Ectodermal cell (in vitro differentiated cells): ENCODE results near the gene ALOX15B. TPM values are rescaled to one million over a fixed set of nuclear protein-coding genes. Genes with fewer than 3 reads are reported as not detected.

Experiments used
- H3K27ac ChIP-seq: 2 replicates; pipeline ENCODE4 v1.7.0; 2013; ENCODE audit warnings: mild to moderate bottlenecking, low read depth, low read length; ENCODE audit not compliant: insufficient read depth, poor library complexity, severe bottlenecking
- H3K27me3 ChIP-seq: 2 replicates; pipeline ENCODE4 v1.7.0; 2013; ENCODE audit warnings: mild to moderate bottlenecking, low read length; ENCODE audit not compliant: insufficient read depth, control insufficient read depth, poor library complexity, severe bottlenecking
- H3K36me3 ChIP-seq: one replicate; pipeline ENCODE4 v1.7.0; 2013; ENCODE audit warnings: low read length; ENCODE audit not compliant: control insufficient read depth, insufficient read depth
- H3K4me1 ChIP-seq: one replicate; pipeline ENCODE4 v1.7.0; 2013; ENCODE audit warnings: low read length; ENCODE audit not compliant: control insufficient read depth, insufficient read depth
- H3K4me3 ChIP-seq: 2 replicates; pipeline ENCODE4 v1.7.0; 2013; ENCODE audit warnings: low read depth, low read length, control low read depth; ENCODE audit not compliant: insufficient read depth
- H3K9me3 ChIP-seq: 2 replicates; pipeline ENCODE4 v1.7.0; 2013; ENCODE audit warnings: mild to moderate bottlenecking, low read length, moderate library complexity; ENCODE audit not compliant: control insufficient read depth
- WGBS, 2 experiments: methylation state at CpG; one replicate each; pipeline ENCODE4 v1.1.7; 2013; ENCODE audit warnings: missing lambda C conversion rate in 2 of 2; 5-methylcytosine and 5-hydroxymethylcytosine counted together
- polyA plus RNA-seq, 4 experiments: library from polyadenylated mRNA; stranded (reverse); fragments of 50-300 nt; gene quantifications; one replicate each; pipeline ENCODE4 v1.2.3, GENCODE V29; 2013

Gene ALOX15B
- polyA plus RNA-seq (2013, experiment 1 of 4), result not detected
- polyA plus RNA-seq (2013, experiment 2 of 4), result not detected
- polyA plus RNA-seq (2013, experiment 3 of 4), result not detected
- not detected for polyA plus RNA-seq (2013, experiment 4 of 4)

DNA sequence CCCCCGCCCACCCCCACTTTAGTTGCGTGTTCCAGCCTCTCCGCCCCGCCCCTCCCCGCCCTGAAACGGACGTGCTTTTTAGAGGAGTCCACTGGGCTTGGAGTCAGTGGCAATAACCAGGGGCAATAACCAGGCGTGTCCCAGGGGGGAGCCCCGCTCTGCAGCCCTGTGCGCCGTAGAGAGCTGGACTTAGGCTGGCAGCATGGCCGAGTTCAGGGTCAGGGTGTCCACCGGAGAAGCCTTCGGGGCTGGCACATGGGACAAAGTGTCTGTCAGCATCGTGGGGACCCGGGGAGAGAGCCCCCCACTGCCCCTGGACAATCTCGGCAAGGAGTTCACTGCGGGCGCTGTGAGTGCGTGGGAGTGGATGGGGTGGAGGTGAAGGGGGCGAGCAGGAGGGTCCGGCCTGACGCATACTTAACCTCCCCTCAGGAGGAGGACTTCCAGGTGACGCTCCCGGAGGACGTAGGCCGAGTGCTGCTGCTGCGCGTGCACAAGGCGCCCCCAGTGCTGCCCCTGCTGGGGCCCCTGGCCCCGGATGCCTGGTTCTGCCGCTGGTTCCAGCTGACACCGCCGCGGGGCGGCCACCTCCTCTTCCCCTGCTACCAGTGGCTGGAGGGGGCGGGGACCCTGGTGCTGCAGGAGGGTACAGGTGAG is at the start of gene ALOX15B:
TSS of gene ALOX15B (plus strand) at position 106 of the 657 bp plus-strand sequence. CDS start at position 203, 97 bp downstream.
- H3K4me1 ChIP-seq, result no peaks in the 10 kb centered on the region
- no peak within 1 kb of the TSS for H3K4me3 ChIP-seq
- H3K9me3 ChIP-seq, result no peaks in the 10 kb centered on the region
- H3K36me3 ChIP-seq, result no peaks in the 10 kb centered on the region
- H3K27me3 ChIP-seq, result no peaks in the 10 kb centered on the region
- H3K27ac ChIP-seq, result no peak within 1 kb of the TSS
- 88 to 91% methylated on average over 37 of the region's 37 CpGs for WGBS, 2 experiments

- no peaks in the 10 kb centered on the region for H3K4me1 ChIP-seq
Observed at GRCh38 chr17:7989781-7990655, 48.8 kb upstream of the ALOX15B start.

DNA sequence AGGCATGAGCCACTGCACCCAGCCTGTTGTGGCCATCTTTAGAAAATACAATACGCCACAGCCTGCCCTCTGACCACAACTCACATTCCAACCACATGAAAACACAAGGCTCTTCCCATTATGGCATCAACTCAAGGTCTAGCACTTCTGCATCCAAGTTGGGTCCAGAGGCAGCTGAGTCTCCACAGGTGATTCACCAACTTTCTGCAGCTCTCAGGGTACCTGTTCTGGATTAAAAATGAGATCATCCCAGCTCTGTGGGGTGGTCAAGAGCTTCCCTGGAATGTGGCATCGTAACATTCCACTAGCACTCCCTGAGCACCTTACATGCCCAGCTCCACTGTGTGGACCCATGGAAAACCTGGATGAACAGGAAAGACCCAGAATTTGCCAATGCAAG is 46.3 kb upstream of the ALOX15B start:
- Histone ChIP-seq H3K4me1 (no peaks in the 10 kb centered on the region), H3K4me3 (no peak overlapping the region), H3K36me3 (no peaks in the 10 kb centered on the region), H3K27ac (no peak overlapping the region), H3K27me3 (peaks cover 9% of the 10 kb centered on the region), H3K9me3 (no peaks in the 10 kb centered on the region)
- WGBS, 2 experiments, result 91 to 92% methylated on average over 2 of the region's 2 CpGs

More at GRCh38 chr17:7989781-7990655, 48.8 kb upstream of the ALOX15B start:
- peak overlapping the region; percentile 33 for H3K4me3 ChIP-seq
- H3K27ac ChIP-seq, result no peak overlapping the region
- no peaks in the 10 kb centered on the region for H3K36me3 ChIP-seq
- no peaks in the 10 kb centered on the region for H3K9me3 ChIP-seq
- peaks cover 9% of the 10 kb centered on the region for H3K27me3 ChIP-seq
- WGBS, 2 experiments, result 13% methylated on average over 59 of the region's 59 CpGs

- WGBS, 2 experiments, result 70 to 77% methylated on average over 3 of the region's 3 CpGs
Observed at GRCh38 chr17:7992924-7993323, 45.9 kb upstream of the ALOX15B start.

DNA sequence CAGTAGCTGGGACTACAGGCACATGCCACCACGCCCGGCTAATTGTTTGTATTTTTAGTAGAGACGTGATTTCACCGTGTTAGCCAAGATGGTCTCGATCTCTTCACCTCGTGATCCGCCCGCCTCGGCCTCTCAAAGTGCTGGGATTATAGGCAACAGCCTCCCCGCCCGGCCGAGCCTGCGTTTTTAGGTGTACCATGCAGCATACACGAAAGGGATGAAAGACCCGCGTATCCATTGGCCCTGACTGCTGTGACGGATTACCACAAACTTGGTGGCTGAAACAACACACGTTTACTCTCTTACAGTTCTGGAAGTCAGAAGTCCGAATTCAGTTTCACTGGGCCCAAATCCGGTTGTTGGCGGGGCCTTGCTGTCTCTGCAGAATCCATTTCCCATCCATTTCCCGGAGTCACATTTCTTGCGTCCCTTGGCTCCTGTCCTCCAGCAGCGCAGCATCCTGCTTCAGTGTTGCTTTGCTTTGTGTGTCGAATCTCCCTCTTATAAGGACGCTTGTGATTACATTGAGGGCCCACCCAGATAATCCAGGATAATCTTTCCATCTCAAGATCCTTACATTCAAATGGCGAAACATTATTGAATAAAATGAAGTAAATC is 44.8 kb upstream of the ALOX15B start:
- no peaks in the 10 kb centered on the region for H3K4me1 ChIP-seq
- H3K4me3 ChIP-seq, result no peak overlapping the region
- H3K36me3 ChIP-seq, result no peaks in the 10 kb centered on the region
- no peaks in the 10 kb centered on the region for H3K9me3 ChIP-seq
- 91 to 93% methylated on average over 26 of the region's 27 CpGs for WGBS, 2 experiments
- H3K27ac ChIP-seq, result no peak overlapping the region
- H3K27me3 ChIP-seq, result peaks cover 9% of the 10 kb centered on the region

More at GRCh38 chr17:7992924-7993323, 45.9 kb upstream of the ALOX15B start:
- Histone ChIP-seq H3K27me3 (peaks cover 9% of the 10 kb centered on the region), H3K9me3 (no peaks in the 10 kb centered on the region), H3K36me3 (no peaks in the 10 kb centered on the region), H3K4me1 (no peaks in the 10 kb centered on the region), H3K4me3 (no peak overlapping the region), H3K27ac (no peak overlapping the region)

GRCh38 chr17:7995724-7996123 is 43.1 kb upstream of the ALOX15B start:
- Histone ChIP-seq H3K9me3 (no peaks in the 10 kb centered on the region), H3K27me3 (peaks cover 9% of the 10 kb centered on the region), H3K36me3 (no peaks in the 10 kb centered on the region), H3K4me3 (no peak overlapping the region), H3K27ac (no peak overlapping the region), H3K4me1 (no peaks in the 10 kb centered on the region)
- 97 to 98% methylated on average over 2 of the region's 2 CpGs for WGBS, 2 experiments

GRCh38 chr17:7997186-7997585 is 41.7 kb upstream of the ALOX15B start:
- Histone ChIP-seq H3K27me3 (peaks cover 22% of the 10 kb centered on the region), H3K4me1 (peaks cover under 1% of the 10 kb centered on the region), H3K27ac (no peak overlapping the region), H3K36me3 (no peaks in the 10 kb centered on the region), H3K4me3 (no peak overlapping the region), H3K9me3 (no peaks in the 10 kb centered on the region)
- WGBS, 2 experiments, result 56 to 57% methylated on average over 5 of the region's 5 CpGs

GRCh38 chr17:8001976-8002720 is 36.7 kb upstream of the ALOX15B start, which contains the start of gene GUCY2D:
Gene GUCY2D (plus strand): TSS chr17:8002615. CDS start chr17:8003048, 433 bp downstream.
- Histone ChIP-seq H3K4me1 (peaks cover 5% of the 10 kb centered on the region), H3K27me3 (peaks cover 65% of the 10 kb centered on the region), H3K36me3 (no peaks in the 10 kb centered on the region), H3K4me3 (peak within 1 kb of the TSS; percentile 28), H3K27ac (no peak within 1 kb of the TSS), H3K9me3 (no peaks in the 10 kb centered on the region)
- WGBS, 2 experiments, result 28 to 32% methylated on average over 18 of the region's 18 CpGs

- WGBS, 2 experiments, result 27 to 28% methylated on average over 92 of the region's 92 CpGs
- H3K27ac ChIP-seq, result no peak overlapping the region
- H3K9me3 ChIP-seq, result no peaks in the 10 kb centered on the region
- H3K4me3 ChIP-seq, result peak overlapping the region; percentile 28
- peaks cover 5% of the 10 kb centered on the region for H3K4me1 ChIP-seq
- peaks cover 65% of the 10 kb centered on the region for H3K27me3 ChIP-seq
- H3K36me3 ChIP-seq, result no peaks in the 10 kb centered on the region
Observed at GRCh38 chr17:8002721-8003593, 35.9 kb upstream of the ALOX15B start.
